GM18909 (cell line): ENCODE results near the gene LMLN.
"Not testable (repeated sequence)": the region's sequence is repeated elsewhere in the genome, so short reads cannot be mapped to it uniquely, and the experiment has no call there.

Experiments used
- ATAC-seq: cut with Tn5 transposase; IDR thresholded peaks from one replicate; pipeline ENCODE4 v1.9.1; 2021; ENCODE audit warnings: mild to moderate bottlenecking; ENCODE audit not compliant: unreplicated experiment, poor library complexity

The LMLN gene

GRCh38 chr3:198022604-198023003 lies 62.6 kb downstream of the LMLN start:
- no peak for ATAC-seq

DNA sequence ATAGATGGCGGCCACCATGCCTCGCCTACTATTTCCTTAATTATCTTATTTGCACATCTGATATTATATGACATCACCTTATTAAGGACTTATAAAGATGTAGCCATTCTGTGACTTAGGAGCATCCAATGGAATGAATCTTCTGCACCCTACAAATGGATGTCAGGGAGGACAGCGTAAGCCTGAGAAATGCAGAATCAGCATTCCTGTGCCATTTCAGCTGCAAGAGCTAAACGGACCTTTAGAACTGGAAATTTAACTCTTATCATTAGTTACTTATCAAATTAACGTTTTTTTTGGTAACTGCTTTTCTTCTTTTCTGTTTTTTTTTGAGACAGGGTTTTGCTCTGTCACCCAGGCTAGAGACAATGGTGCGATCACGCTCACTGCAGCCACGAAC lies 65.6 kb downstream of the LMLN start:
- ATAC-seq: no peak

DNA sequence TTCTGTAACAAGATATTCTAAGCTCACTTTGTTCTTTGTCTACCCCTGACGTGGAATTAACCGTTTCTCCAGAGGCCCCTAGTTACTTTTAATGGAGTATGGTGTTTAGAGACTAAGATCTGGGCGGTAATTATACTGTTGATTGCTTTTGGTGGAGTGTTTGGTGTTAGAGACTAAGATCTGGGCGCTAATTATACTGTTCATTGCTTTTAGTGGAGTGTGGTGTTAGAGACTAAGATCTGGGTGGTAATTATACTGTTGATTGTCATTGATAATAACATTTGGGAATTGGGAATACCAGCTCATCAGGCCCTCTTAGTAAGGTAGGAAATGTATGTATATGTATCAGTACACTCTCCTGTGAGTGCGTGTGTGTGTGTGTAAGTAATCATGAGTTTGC lies 66.6 kb downstream of the LMLN start:
- ATAC-seq: no peak

- no peak for ATAC-seq
Measured at GRCh38 chr3:198027045-198027798, 67.2 kb downstream of the LMLN start.

DNA sequence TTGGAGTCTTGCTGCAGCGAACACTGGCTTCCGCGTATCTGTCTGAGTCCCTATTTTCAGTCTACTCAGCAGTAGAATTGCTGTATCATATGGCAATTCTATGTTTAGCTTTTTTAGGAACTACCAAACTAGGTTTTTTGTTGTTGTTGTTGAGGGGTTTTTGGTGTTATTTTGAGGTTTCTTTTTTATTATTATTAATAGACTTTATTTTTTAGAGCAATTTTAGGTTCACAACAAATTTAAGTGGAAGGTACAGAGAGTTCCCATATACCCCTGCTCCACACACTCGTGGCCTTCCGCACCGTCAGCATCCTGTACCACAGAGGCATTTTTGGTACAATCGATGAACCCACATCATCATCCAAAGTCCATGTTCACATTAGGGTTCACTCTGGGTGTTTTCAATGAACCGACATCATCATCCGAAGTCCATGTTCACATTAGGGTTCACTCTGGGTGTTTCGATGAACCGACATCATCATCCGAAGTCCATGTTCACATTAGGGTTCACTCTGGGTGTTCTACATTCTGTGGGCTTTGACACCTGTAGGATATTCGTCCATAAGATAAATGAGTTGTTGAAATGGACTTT lies 67.9 kb downstream of the LMLN start:
- ATAC-seq: no peak

DNA sequence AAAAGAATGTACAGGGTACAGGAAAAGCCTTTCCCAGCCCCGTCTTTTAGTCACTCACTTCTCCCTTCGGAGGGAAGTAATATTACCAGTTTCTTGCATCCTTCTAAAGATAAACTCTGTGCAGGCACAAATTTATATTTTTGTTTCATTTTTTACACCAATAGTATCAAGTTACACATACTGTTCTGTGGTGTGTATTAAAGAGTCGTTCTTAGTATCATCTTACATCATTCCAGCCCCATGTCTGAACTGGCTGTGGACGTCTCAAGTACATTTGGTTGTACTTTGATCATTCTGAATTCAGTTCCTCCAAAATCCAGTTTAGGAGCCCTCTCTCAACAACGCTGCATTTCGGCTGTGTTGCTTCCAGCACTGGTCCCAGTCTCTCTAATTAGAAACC lies 68.7 kb downstream of the LMLN start:
- ATAC-seq: no peak

DNA sequence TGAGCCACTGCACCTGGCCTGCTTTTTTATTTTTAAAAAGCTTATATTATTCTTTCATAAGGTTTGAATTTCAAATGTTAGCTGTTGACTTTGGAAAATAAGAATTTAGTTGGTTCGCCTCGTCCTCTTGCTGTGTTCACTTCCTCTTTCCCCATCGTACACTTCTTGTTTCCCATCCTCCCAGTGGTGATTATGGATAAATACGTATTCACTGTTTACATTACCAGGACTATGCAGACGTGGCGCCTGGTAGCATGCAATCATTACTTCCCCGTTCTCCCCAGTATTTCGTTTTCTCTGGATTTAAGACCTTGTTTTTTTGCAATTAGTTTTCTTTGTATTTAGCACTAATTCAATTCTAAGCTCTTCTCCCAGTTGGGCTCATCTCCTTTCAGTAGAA lies 70.1 kb downstream of the LMLN start:
- no peak for ATAC-seq

DNA sequence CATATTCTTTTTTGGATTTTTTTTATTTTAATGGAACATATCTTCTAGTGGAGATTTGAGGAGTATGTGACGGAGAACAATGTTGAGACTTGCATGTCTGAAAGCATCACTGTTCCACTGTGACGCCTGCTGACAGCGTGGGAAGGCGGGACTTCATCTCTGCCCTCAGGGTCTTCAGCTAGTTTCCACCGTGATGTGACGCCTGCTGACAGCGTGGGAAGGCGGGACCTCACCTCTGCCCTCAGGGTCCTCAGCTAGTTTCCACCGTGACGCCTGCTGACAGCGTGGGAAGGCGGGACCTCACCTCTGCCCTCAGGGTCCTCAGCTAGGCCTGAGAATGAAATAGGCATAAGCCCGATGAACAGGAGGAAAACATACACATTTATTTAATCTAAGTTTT lies 70.7 kb downstream of the LMLN start:
- no peak for ATAC-seq

DNA sequence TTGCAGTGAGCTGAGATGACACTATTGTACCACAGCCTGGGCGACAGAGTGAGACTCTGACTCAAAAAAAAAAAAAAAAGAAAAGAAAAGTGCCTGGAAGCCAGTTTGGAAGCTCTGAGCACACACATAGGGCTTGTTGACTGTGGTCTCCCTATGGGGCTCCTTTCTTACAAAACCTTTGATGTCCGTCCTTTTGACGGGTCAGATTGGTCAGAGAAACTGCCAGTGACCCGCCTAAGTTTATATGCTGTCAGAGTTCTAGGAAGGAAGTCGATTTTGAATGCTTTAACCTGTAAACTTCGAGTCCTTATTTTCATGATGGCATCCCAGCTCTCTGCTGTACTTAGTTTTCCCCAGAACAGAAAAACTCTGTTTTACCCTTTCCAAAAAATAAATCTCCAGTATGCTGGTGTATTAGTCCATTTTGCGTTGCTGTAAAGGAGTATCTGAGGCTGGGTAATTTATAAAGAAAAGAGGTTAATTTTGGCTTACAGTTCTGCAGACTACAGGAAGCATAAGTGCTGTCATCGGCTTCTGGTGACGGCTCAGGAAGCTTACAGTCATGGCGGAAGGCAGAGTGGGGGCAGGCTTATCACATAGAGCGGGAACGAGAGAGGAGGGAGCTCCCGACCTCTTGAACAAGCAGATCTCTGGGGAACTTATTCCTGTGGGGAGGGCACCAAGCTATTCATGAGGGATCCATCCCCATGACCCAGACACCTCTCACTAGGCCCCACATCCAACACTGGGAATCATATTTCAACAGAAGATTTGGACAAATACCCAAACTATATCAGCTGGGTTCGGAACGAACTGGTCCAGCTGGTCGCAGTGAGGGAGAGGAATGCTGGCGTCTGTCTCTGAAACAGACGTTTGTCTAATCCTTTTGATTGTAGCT lies 72.3 kb downstream of the LMLN start:
- ATAC-seq: no peak

DNA sequence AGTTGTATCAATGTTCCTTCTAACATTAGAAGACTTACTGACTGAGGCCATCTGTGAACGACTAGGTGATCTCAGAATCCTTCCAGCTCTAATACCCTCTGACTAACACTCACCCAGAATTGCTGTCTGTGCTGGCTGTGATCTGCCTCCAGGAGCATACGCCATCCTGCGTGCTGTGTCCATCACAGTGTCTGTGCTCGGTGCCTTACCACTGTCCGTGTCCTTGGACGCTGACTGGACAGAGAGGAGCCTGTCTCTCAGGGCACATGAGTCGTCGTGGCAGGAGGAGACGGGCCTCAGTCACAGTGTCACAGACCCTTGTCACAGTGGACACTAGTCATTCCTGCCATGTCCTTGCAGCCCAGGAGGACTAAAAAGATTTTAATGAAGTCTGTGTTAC lies 83.1 kb downstream of the LMLN start:
- ATAC-seq: no peak

- no peak for ATAC-seq
Measured at GRCh38 chr3:198046120-198046857, 86.3 kb downstream of the LMLN start.

DNA sequence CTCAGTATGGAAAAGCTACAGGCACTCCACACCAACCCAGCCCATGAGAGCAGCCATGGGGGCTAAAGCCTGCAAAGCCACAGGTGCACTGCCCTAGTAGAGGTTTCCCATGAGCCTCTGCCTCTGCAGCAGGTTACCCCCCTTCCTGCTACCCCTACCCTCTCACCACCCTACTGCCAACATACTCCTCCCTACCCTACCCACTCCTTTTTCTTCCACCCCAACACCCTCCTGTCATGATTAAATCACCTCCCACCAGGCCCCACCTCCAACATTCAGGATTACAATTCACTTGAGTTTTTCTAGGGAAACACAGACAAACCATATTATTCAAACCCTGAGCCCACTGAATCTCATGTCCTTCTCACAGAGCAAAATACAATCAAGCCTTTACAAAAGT lies 88.4 kb downstream of the LMLN start:
- ATAC-seq: no peak

DNA sequence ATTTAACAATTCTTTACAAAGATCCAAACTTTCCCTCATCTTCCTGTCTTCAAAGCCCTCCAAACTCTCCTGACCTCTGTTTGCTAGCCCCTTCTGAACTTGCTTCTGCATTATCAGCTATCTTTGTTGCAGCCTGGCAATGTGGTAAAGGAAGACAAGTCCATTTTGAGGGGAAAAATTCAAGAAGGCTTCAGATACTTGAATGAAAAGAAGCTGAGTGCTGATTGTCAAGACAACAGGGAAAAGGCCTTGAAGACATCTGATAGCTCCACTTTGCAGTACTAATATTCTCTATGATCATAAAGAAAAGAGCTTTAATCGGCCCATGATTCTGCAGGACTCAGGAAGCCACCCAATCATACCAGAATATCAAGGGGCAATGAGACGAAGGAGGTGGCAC lies 91.8 kb downstream of the LMLN start:
- ATAC-seq: no peak

GRCh38 chr3:198053462-198053861 lies 93.4 kb downstream of the LMLN start:
- not testable (repeated sequence) for ATAC-seq

- no peak for ATAC-seq
Measured at GRCh38 chr3:198061119-198062067, 101.4 kb downstream of the LMLN start.

- no peak for ATAC-seq
Measured at GRCh38 chr3:198062068-198062465, 102.0 kb downstream of the LMLN start.

- ATAC-seq: no peak
Measured at GRCh38 chr3:198064420-198064819, 104.4 kb downstream of the LMLN start.

- ATAC-seq: no peak
Measured at GRCh38 chr3:198065897-198066296, 105.9 kb downstream of the LMLN start.

GRCh38 chr3:198067416-198067815 lies 107.4 kb downstream of the LMLN start:
- no peak for ATAC-seq
